ENCODE measurements around the gene MRPS11.

- TF ChIP-seq CTCF (IDR thresholded peaks at IDR 0.05) (peak; percentile 70 to 79 (median 70)), POLR2A (IDR thresholded peaks at IDR 0.05) (no peak)
These were observed 17.2 kb upstream of the MRPS11 start for GRCh38 chr15:88450125-88450798.
